Hepatocyte (in vitro differentiated cells): ENCODE results near the gene EHD3. TPM values are rescaled to one million over a fixed set of nuclear protein-coding genes. Genes with fewer than 3 reads are reported as not detected.

Experiments used
- DNase-seq: peaks from one replicate; pipeline ENCODE4 v3.0.0-alpha.2; 2016; ENCODE audit warnings: low spot score
- H2AFZ ChIP-seq: fragments of 200-600 bp; sonication (generic); 2 replicates; pipeline ENCODE4 v1.6.0; 2016; ENCODE audit warnings: antibody characterized with exemption, mild to moderate bottlenecking
- H3K27ac ChIP-seq: fragments of 200-600 bp; sonication (generic); 2 replicates; pipeline ENCODE4 v1.5.1; 2016; ENCODE audit warnings: mild to moderate bottlenecking
- H3K27me3 ChIP-seq: fragments of 200-600 bp; sonication (generic); 2 replicates; pipeline ENCODE4 v1.6.1; 2016
- H3K36me3 ChIP-seq: fragments of 200-600 bp; sonication (generic); replicated peaks from 2 replicates; pipeline ENCODE4 v1.5.1; 2016; ENCODE audit warnings: low read depth; ENCODE audit not compliant: insufficient read depth
- H3K4me1 ChIP-seq: fragments of 200-600 bp; sonication (generic); 2 replicates; pipeline ENCODE4 v1.5.1; 2016; ENCODE audit warnings: mild to moderate bottlenecking, moderate library complexity; ENCODE audit not compliant: insufficient read depth
- H3K4me2 ChIP-seq: fragments of 200-600 bp; sonication (generic); 2 replicates; pipeline ENCODE4 v1.6.0; 2016
- H3K4me3 ChIP-seq: fragments of 200-600 bp; sonication (generic); 2 replicates; pipeline ENCODE4 v1.5.1; 2016; ENCODE audit warnings: mild to moderate bottlenecking
- H3K79me2 ChIP-seq: fragments of 200-600 bp; sonication (generic); 2 replicates; pipeline ENCODE4 v1.6.0; 2017; ENCODE audit warnings: mild to moderate bottlenecking
- H3K9me2 ChIP-seq: fragments of 200-600 bp; sonication (generic); replicated peaks from 2 replicates; pipeline ENCODE4 v1.6.0; 2017; ENCODE audit warnings: mild to moderate bottlenecking; ENCODE audit not compliant: insufficient read depth
- H3K9me3 ChIP-seq: fragments of 200-600 bp; sonication (generic); 2 replicates; pipeline ENCODE4 v1.5.1; 2016; ENCODE audit warnings: low read depth, mild to moderate bottlenecking
- H4K20me1 ChIP-seq: fragments of 200-600 bp; sonication (generic); 2 replicates; pipeline ENCODE4 v1.6.0; 2016; ENCODE audit warnings: mild to moderate bottlenecking; ENCODE audit not compliant: insufficient read depth, poor library complexity, severe bottlenecking
- CTCF ChIP-seq: fragments of 200-600 bp; sonication (generic); IDR thresholded peaks from 2 replicates; pipeline ENCODE4 v1.5.1; 2016; ENCODE audit warnings: antibody characterized with exemption, mild to moderate bottlenecking; ENCODE audit not compliant: poor library complexity
- EZH2 ChIP-seq: fragments of 200-600 bp; sonication (generic); IDR thresholded peaks from 2 replicates; pipeline ENCODE4 v1.6.1; 2016; ENCODE audit warnings: antibody characterized with exemption, mild to moderate bottlenecking, borderline replicate concordance
- EZH2phosphoT487 ChIP-seq: fragments of 200-600 bp; sonication (generic); IDR thresholded peaks from one replicate; pipeline ENCODE4 v1.6.1; 2018; ENCODE audit warnings: antibody characterized with exemption, mild to moderate bottlenecking, low read depth, moderate library complexity; ENCODE audit not compliant: unreplicated experiment, severe bottlenecking
- WGBS: methylation state at CpG from one replicate; pipeline ENCODE4 v1.1.6; 2016; ENCODE audit warnings: low lambda C conversion rate; ENCODE audit errors: missing lambda C conversion rate; 5-methylcytosine and 5-hydroxymethylcytosine counted together
- polyA plus RNA-seq: library from polyadenylated mRNA; unstranded; fragments of >200 nt; fragmentation: Nextera tagmentation; extraction: Ambion mirVana; gene quantifications from 2 replicates; pipeline ENCODE4 v1.2.1, GENCODE V29; 2016
- total RNA-seq: library from RNA; depleted of rRNA; stranded (reverse); fragments of >200 nt; gene quantifications from 2 replicates; pipeline ENCODE4 v1.2.3, GENCODE V29; 2014

EHD3 gene
- total and polyA plus RNA-seq, 2 experiments from 2014 or later, result 4.5 to 6.2 TPM

GRCh38 chr2:31223749-31224148 is 10.2 kb upstream of the EHD3 start:
- TF ChIP-seq EZH2phosphoT487 (no peak), EZH2 (no peak), CTCF (no peak)
- H3K79me2 ChIP-seq, result no peaks in the 10 kb centered on the region
- no peaks in the 10 kb centered on the region for H4K20me1 ChIP-seq
- peaks cover 5% of the 10 kb centered on the region for H3K27me3 ChIP-seq
- H3K27ac ChIP-seq, result no peak overlapping the region
- H3K4me3 ChIP-seq, result no peak overlapping the region
- no peak for DNase-seq
- no peaks in the 10 kb centered on the region for H3K4me1 ChIP-seq
- H3K4me2 ChIP-seq, result no peak overlapping the region
- no peaks in the 10 kb centered on the region for H3K36me3 ChIP-seq
- no peak overlapping the region for H2AFZ ChIP-seq
- no peaks in the 10 kb centered on the region for H3K9me2 ChIP-seq
- no peaks in the 10 kb centered on the region for H3K9me3 ChIP-seq
- WGBS, result 92% methylated on average over 7 of the region's 7 CpGs

- H3K4me1 ChIP-seq, result no peaks in the 10 kb centered on the region
- no peak overlapping the region for H3K4me3 ChIP-seq
- DNase-seq, result no peak
- no peaks in the 10 kb centered on the region for H3K36me3 ChIP-seq
- peaks cover 5% of the 10 kb centered on the region for H3K27me3 ChIP-seq
- no peaks in the 10 kb centered on the region for H3K9me3 ChIP-seq
- no peaks in the 10 kb centered on the region for H3K79me2 ChIP-seq
- no peak for TF ChIP-seq EZH2
- no peak for TF ChIP-seq CTCF
- TF ChIP-seq EZH2phosphoT487, result no peak
- no peaks in the 10 kb centered on the region for H4K20me1 ChIP-seq
- WGBS, result 32% methylated on average over 2 of the region's 2 CpGs
- H2AFZ ChIP-seq, result no peak overlapping the region
- H3K4me2 ChIP-seq, result no peak overlapping the region
- H3K27ac ChIP-seq, result no peak overlapping the region
- no peaks in the 10 kb centered on the region for H3K9me2 ChIP-seq
Observed at GRCh38 chr2:31226266-31226665, 7.7 kb upstream of the EHD3 start.

- no peaks in the 10 kb centered on the region for H4K20me1 ChIP-seq
Observed at GRCh38 chr2:31227110-31227509, 6.8 kb upstream of the EHD3 start.

More at GRCh38 chr2:31227110-31227509, 6.8 kb upstream of the EHD3 start:
- Histone ChIP-seq H3K36me3 (no peaks in the 10 kb centered on the region), H3K27ac (no peak overlapping the region), H2AFZ (no peak overlapping the region), H3K79me2 (no peaks in the 10 kb centered on the region), H3K27me3 (peaks cover 4% of the 10 kb centered on the region), H3K9me3 (no peaks in the 10 kb centered on the region), H3K4me2 (no peak overlapping the region), H3K4me3 (no peak overlapping the region), H3K4me1 (no peaks in the 10 kb centered on the region), H3K9me2 (no peaks in the 10 kb centered on the region)
- 63% methylated on average over 6 of the region's 6 CpGs for WGBS
- TF ChIP-seq CTCF, result no peak
- no peak for TF ChIP-seq EZH2phosphoT487
- TF ChIP-seq EZH2, result no peak
- DNase-seq, result no peak
